Measurements from ENCODE around the gene IGFBP2.

GRCh38 chr2:216678813-216679657, 45.8 kb downstream of the IGFBP2 start:
- no peak for TF ChIP-seq POLR2AphosphoS5 (IDR thresholded peaks at IDR 0.05; ENCODE audit: low read depth, low read length)
- TF ChIP-seq CTCF (IDR thresholded peaks at IDR 0.05), result no peak
- no peak for TF ChIP-seq ZBTB33 (IDR thresholded peaks at IDR 0.05; ENCODE audit: borderline replicate concordance, low read depth)
